ENCODE measurements around the gene RCSD1. TPM values are rescaled to one million over a fixed set of nuclear protein-coding genes. Genes with fewer than 3 reads are reported as not detected.

The RCSD1 gene
- total and polyA plus RNA-seq, 3 donors from 2014 or later = 13.8 to 24.7 (median 14.1) TPM

GRCh38 chr1:167659881-167660280 is 29.8 kb downstream of the RCSD1 start:
- Histone ChIP-seq H3K9me3 (no peaks in the 10 kb centered on the region), H3K27me3 (no peaks in the 10 kb centered on the region), H3K36me3 (ENCODE audit: low read depth, missing control alignments) (no peaks in the 10 kb centered on the region), H3K4me1 (peaks cover 21% of the 10 kb centered on the region), H3K27ac (no peak overlapping the region), H3K4me3 (no peak overlapping the region)
- TF ChIP-seq CTCF (IDR thresholded peaks at IDR 0.05) (no peak), POLR2A (IDR thresholded peaks at IDR 0.05) (no peak)
- no peak for DNase-seq
- intact Hi-C loops (cut with DNase I; ENCODE audit: low total_unique reads) = no loop called here
- 78 to 90% methylated on average over 6 of the region's 6 CpGs for WGBS, 2 donors

- Histone ChIP-seq H3K4me1 (peaks cover 21% of the 10 kb centered on the region), H3K9me3 (no peaks in the 10 kb centered on the region), H3K27ac (no peak overlapping the region), H3K27me3 (no peaks in the 10 kb centered on the region), H3K36me3 (ENCODE audit: low read depth, missing control alignments) (no peaks in the 10 kb centered on the region), H3K4me3 (no peak overlapping the region)
- WGBS, 2 donors = 75 to 78% methylated on average over 3 of the region's 3 CpGs
- intact Hi-C loops (cut with DNase I; ENCODE audit: low total_unique reads) = no loop called here
- no peak for DNase-seq
- TF ChIP-seq POLR2A (IDR thresholded peaks at IDR 0.05) = no peak
- no peak for TF ChIP-seq CTCF (IDR thresholded peaks at IDR 0.05)
Measured at GRCh38 chr1:167661527-167662426, 31.7 kb downstream of the RCSD1 start.

- TF ChIP-seq CTCF (IDR thresholded peaks at IDR 0.05) = no peak
- H3K4me3 ChIP-seq = no peak overlapping the region
- 61 to 64% methylated on average over 7 to 8 of the region's 8 CpGs for WGBS, 2 donors
- H3K4me1 ChIP-seq = peaks cover 21% of the 10 kb centered on the region
- no peaks in the 10 kb centered on the region for H3K9me3 ChIP-seq
- no peak for DNase-seq
- H3K36me3 ChIP-seq (ENCODE audit: low read depth, missing control alignments) = no peaks in the 10 kb centered on the region
- no peaks in the 10 kb centered on the region for H3K27me3 ChIP-seq
- intact Hi-C loops (cut with DNase I; ENCODE audit: low total_unique reads) = no loop called here
- H3K27ac ChIP-seq = no peak overlapping the region
Measured at GRCh38 chr1:167663002-167663772, 33.2 kb downstream of the RCSD1 start.

GRCh38 chr1:167665469-167665868 is 35.4 kb downstream of the RCSD1 start:
- Histone ChIP-seq H3K9me3 (no peaks in the 10 kb centered on the region), H3K27me3 (no peaks in the 10 kb centered on the region), H3K4me1 (peaks cover 18% of the 10 kb centered on the region), H3K4me3 (no peak overlapping the region), H3K36me3 (ENCODE audit: low read depth, missing control alignments) (no peaks in the 10 kb centered on the region), H3K27ac (no peak overlapping the region)
- intact Hi-C loops (cut with DNase I; ENCODE audit: low total_unique reads) = no loop called here
- no peak for DNase-seq
- TF ChIP-seq CTCF (IDR thresholded peaks at IDR 0.05) (no peak), POLR2A (IDR thresholded peaks at IDR 0.05) (no peak)
- 98 to 99% methylated on average over 4 of the region's 4 CpGs for WGBS, 2 donors

All from testis (tissue), 3 donors.